ENCODE data around the gene DCTN5. TPM values are rescaled to one million over a fixed set of nuclear protein-coding genes. Genes with fewer than 3 reads are reported as not detected.

Gene DCTN5
- total RNA-seq, 4 donors from 2014 or later: 38.3 to 75.8 (median 49.2) TPM

DNA sequence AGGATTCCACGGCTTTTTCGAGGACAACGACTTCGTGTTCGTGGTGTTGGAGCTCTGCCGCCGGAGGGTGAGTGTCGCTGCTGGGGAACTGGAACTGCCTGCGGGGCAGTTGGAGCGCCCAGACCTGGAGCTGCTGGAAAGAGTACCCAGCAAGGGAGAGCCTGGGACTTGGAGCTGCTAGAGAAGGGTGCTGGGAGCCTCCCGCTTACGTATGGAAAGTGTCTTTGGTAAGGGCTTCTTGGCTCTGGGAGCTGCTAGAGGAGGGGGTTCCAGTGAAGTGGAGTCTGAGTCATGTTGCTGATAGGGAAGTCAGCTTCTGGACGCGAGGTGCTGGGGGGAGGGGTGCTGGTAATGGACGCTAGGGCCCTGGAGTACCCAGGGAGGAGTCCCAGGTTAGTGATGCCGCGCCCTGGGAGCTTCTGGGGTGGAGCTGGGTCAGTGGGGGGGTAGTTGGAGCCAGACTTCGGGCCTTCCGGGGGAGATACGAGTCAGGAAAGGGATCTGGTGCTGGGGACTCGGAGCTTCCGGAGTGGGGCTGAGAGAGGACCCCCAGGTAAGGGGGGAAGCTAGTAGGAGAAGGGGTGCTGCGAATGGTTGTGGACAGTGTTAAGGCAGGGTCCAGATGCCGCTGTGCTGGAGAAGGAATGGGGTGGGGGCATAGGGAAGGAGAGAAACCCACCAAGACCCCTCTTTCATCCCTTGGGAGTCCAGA, 38.2 kb downstream of the DCTN5 start:
- Histone ChIP-seq H3K27me3 (no peaks in the 10 kb centered on the region), H3K9me3 (no peaks in the 10 kb centered on the region), H3K4me1 (peaks cover 13 to 34% (median 14%) of the 10 kb centered on the region in 3 donors), H3K27ac (peak overlapping the region in 2 of 4 donors; percentile 38 to 54), H3K36me3 (peaks cover 0 to 65% (median 0%) of the 10 kb centered on the region in 3 donors), H3K4me3 (peak overlapping the region; percentile 43 to 75 (median 55))
- TF ChIP-seq, protein P1, sequence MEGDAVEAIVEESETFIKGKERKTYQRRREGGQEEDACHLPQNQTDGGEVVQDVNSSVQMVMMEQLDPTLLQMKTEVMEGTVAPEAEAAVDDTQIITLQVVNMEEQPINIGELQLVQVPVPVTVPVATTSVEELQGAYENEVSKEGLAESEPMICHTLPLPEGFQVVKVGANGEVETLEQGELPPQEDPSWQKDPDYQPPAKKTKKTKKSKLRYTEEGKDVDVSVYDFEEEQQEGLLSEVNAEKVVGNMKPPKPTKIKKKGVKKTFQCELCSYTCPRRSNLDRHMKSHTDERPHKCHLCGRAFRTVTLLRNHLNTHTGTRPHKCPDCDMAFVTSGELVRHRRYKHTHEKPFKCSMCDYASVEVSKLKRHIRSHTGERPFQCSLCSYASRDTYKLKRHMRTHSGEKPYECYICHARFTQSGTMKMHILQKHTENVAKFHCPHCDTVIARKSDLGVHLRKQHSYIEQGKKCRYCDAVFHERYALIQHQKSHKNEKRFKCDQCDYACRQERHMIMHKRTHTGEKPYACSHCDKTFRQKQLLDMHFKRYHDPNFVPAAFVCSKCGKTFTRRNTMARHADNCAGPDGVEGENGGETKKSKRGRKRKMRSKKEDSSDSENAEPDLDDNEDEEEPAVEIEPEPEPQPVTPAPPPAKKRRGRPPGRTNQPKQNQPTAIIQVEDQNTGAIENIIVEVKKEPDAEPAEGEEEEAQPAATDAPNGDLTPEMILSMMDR (IDR thresholded peaks at IDR 0.05): no peak
- no peak for TF ChIP-seq POLR2A (IDR thresholded peaks at IDR 0.05)
- 8 to 19% methylated on average over 9 to 10 of the region's 24 CpGs for WGBS, 2 donors
- DNase-seq: no peak
- intact Hi-C loops (cut with DNase I): no loop called here

GRCh38 chr16:23679986-23680336, 38.7 kb downstream of the DCTN5 start:
- H3K4me3 ChIP-seq: peak overlapping the region; percentile 43 to 75 (median 55)

GRCh38 chr16:23682181-23682580, 40.9 kb downstream of the DCTN5 start:
- Histone ChIP-seq H3K27me3 (no peaks in the 10 kb centered on the region), H3K4me1 (peaks cover 13 to 34% (median 14%) of the 10 kb centered on the region in 3 donors), H3K4me3 (no peak overlapping the region), H3K9me3 (no peaks in the 10 kb centered on the region), H3K36me3 (peaks cover 0 to 69% (median 0%) of the 10 kb centered on the region in 3 donors), H3K27ac (no peak overlapping the region)
- no peak for TF ChIP-seq POLR2A (IDR thresholded peaks at IDR 0.05)
- TF ChIP-seq, protein P1 (IDR thresholded peaks at IDR 0.05): no peak
- DNase-seq: no peak
- intact Hi-C loops (cut with DNase I): no loop called here
- 63 to 68% methylated on average over 1 of the region's 1 CpG for WGBS, 2 donors

More at GRCh38 chr16:23679986-23680336, 38.7 kb downstream of the DCTN5 start:
- peaks cover 13 to 34% (median 14%) of the 10 kb centered on the region in 3 donors for H3K4me1 ChIP-seq
- no peak for TF ChIP-seq POLR2A (IDR thresholded peaks at IDR 0.05)
- TF ChIP-seq, protein P1 (IDR thresholded peaks at IDR 0.05): no peak
- H3K27ac ChIP-seq: peak overlapping the region in 1 of 4 donors; percentile 38
- no peaks in the 10 kb centered on the region for H3K27me3 ChIP-seq
- peaks cover 0 to 64% (median 0%) of the 10 kb centered on the region in 3 donors for H3K36me3 ChIP-seq
- 13 to 23% methylated on average over 1 to 6 of the region's 6 CpGs for WGBS, 2 donors
- intact Hi-C loops (cut with DNase I): no loop called here
- H3K9me3 ChIP-seq: no peaks in the 10 kb centered on the region
- no peak for DNase-seq

GRCh38 chr16:23683487-23683886, 42.2 kb downstream of the DCTN5 start:
- Histone ChIP-seq H3K27ac (no peak overlapping the region), H3K9me3 (no peaks in the 10 kb centered on the region), H3K4me1 (peaks cover 9 to 27% (median 10%) of the 10 kb centered on the region in 3 donors), H3K27me3 (no peaks in the 10 kb centered on the region), H3K4me3 (no peak overlapping the region), H3K36me3 (peaks cover 0 to 82% (median 9%) of the 10 kb centered on the region in 3 donors)
- WGBS, 2 donors: 100% methylated on average over 2 to 3 of the region's 3 CpGs
- TF ChIP-seq, protein P1 (IDR thresholded peaks at IDR 0.05): no peak
- TF ChIP-seq POLR2A (IDR thresholded peaks at IDR 0.05): no peak
- DNase-seq: no peak
- intact Hi-C loops (cut with DNase I): no loop called here

GRCh38 chr16:23687034-23687808, 46.0 kb downstream of the DCTN5 start:
- H3K27me3 ChIP-seq: no peaks in the 10 kb centered on the region
- no peak overlapping the region for H3K4me3 ChIP-seq
- H3K9me3 ChIP-seq: no peaks in the 10 kb centered on the region
- no peak for TF ChIP-seq POLR2A (IDR thresholded peaks at IDR 0.05)
- TF ChIP-seq, protein P1 (IDR thresholded peaks at IDR 0.05): no peak
- DNase-seq: no peak
- peaks cover 19 to 88% (median 25%) of the 10 kb centered on the region in 3 donors for H3K36me3 ChIP-seq
- H3K27ac ChIP-seq: no peak overlapping the region
- H3K4me1 ChIP-seq: no peaks in the 10 kb centered on the region
- 94 to 99% methylated on average over 6 to 10 of the region's 16 CpGs for WGBS, 2 donors
- intact Hi-C loops (cut with DNase I): no loop called here
